GM23248 (cell line): ENCODE data around the gene ZSWIM6.

Experiments
- EZH2 ChIP-seq: fragments of 200-600 bp; sonication (generic); IDR thresholded peaks from 2 replicates; pipeline ENCODE4 v1.6.1; 2018; ENCODE audit warnings: antibody characterized with exemption, mild to moderate bottlenecking; ENCODE audit not compliant: insufficient read depth, poor library complexity, severe bottlenecking
- EZH2phosphoT487 ChIP-seq: fragments of 200-600 bp; sonication (generic); IDR thresholded peaks from 2 replicates; pipeline ENCODE4 v1.6.1; 2018; ENCODE audit warnings: antibody characterized with exemption, moderate library complexity, mild to moderate bottlenecking, low read depth; ENCODE audit not compliant: insufficient read depth

DNA sequence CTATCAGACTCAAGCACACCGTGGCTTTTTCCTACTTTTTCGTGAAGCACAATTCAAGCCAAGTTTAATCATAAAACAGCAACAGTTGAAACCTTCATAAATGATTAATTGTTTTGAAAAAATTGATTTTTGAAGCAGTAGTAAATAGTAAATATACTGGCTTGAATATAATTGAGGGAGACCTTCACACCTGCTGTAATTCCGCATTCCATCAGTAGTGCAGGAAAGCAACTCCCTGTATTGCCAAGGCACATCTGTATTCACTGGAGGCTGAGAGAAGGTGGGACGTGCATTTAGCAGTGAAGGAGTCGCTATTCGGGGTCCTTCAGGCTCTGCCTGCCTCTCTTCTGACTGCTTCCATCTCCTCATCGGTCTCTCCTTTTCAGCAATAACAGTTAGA lies 203.8 kb downstream of the ZSWIM6 start:
- TF ChIP-seq EZH2 (no peak), EZH2phosphoT487 (no peak)
